ENCODE results near the gene LMO2.
"Not testable (repeated sequence)": the region's sequence is repeated elsewhere in the genome, so short reads cannot be mapped to it uniquely, and the experiment has no call there.

The LMO2 gene

GRCh38 chr11:33891714-33892327 is at the start of gene LMO2:
Gene LMO2 (minus strand): TSS chr11:33892076. CDS start chr11:33869716, 22,360 bp downstream.
- DNase-seq, result no peak

DNA sequence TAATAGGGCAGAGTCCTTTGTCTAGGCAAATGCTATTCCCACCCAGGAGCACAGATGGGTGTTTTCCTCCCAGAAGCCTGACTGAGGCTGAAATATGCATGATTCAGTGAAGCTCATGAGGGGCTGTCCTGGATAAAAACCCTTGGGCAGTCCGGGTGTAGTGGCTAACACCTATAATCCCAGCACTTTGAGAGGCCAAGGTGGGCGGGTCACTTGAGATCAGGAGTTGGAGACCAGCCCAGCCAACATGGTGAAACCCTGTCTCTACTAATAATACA is 48.6 kb upstream of the LMO2 start:
- DNase-seq, result no peak

GRCh38 chr11:33936725-33937604 is 45.1 kb upstream of the LMO2 start:
- peak; percentile 63 for DNase-seq

GRCh38 chr11:33935461-33936456 is 43.9 kb upstream of the LMO2 start:
- DNase-seq, result no peak

DNA sequence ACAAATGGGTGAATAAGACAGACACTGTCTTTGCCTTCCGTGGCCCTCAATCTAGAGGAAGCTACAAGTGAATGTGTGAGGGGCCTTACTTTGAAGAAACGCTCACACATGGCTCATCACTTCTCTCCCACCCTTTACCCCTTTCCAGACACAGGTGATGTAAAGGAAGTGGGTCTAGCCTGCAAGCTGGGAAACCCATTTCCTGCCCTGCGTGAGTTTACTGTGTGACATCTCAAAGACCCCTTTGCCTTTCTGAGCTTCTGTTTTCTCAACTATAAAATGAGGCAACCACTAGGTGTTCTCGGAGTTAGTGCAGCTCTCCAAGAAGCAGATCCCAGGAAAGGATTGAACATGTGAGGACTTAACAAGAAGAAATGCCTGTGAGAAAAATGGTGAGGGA is 43.1 kb upstream of the LMO2 start:
- DNase-seq, result no peak

DNA sequence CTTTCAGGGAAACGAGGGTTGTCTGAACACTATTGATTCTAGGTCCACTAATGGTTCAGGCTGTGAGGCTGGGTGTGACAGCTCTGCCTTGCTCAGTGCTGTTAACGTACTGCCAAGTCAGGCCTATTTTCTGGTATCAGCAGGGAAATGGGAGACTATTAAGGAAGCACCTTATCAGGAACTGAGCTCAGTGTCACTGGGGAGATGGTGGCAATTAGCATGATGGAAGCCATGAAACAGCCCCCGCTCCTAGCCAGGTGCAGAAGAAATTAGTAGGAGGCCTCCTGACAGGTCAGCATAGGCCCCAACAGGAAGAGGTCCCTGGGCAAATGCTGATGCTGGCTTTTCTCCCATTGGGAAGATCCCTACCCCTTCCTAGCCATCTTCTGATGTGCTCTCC is 42.6 kb upstream of the LMO2 start:
- no peak for DNase-seq

DNA sequence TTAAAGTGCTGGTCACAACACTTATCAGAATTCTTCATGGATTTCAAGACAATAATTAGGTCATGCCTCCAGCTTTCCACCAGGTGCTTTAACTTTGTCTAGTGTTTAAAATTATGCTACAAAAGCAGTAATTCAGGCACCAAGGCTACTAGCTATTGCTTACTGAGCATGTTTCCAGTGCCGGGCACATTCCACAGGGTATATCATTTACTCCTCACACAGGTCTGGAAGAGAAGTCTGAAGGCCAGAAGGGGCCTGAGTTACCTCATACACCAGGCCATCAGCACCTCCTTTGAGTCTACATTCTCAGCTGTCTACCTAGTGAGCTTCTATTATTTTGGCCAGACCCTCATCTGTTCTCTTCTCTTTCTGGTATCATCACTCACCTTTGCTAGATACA is 41.7 kb upstream of the LMO2 start:
- DNase-seq, result no peak

DNA sequence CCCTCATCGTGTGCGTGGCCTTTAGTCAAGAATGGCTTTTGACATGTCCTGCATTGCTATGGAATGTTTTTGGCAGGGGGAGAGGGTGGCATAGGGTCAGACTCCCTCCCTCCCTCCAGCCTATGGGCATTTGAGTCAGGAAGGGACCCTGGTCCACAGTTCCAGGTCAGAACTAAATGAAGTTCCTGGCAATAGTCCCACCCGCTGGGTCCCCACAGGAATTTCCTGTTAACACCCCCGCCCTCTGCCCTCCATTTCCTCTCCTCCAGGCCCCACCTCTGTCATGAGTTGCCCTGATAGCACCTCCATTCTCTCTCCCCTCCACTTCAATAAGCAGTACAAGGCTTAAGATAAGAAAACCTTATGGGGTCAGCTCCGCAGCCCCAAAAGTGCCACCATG is 40.8 kb upstream of the LMO2 start:
- DNase-seq, result no peak

DNA sequence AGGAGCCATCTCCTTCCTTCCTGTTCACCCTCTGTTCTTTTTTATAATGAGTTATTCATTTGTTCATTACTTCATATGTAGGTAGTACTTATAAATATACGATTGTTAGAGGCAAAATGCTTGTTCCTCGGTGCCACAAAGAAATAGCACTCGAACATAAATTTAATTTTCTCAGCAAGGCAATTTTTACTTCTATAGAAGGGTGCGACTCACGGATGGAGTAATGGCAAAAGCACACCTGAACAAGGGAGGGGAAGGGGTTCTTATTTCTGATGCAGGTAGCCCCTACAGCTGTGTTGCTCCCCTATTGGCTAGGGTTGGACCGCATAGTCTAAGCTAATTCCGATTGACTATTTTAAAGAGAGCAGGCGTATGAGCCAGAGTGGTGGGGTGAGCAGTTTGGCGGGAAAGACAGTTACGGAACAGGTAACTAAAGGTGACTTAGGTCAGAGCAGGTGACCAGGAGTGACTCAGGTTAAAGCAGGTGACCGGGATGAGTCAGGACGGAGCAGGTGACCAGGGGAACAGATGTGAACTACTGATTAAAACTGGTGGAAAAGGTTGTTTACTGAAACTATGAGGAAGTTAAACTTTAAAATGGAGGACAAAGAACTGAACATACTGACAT is 40.0 kb upstream of the LMO2 start:
- DNase-seq, result not testable (repeated sequence)

DNA sequence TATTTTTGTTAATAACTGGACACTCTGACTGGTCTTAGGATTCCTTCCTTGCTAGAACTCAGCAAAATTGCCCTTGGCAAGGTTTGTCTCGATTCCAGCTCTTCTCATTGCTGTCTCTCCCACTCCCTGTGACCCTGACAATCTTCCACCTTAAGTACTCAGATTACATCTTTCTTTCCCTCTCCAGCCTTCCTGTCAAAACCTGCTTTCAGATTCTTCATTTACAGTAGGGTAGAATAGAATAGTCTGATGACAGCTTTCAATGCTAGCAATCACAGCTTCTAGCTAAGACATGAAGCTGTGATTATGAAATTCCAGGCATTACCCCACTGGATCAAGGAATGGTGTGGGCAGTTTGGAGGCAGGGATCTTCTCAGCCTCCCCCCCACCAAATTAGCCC is 39.2 kb upstream of the LMO2 start:
- DNase-seq, result no peak

DNA sequence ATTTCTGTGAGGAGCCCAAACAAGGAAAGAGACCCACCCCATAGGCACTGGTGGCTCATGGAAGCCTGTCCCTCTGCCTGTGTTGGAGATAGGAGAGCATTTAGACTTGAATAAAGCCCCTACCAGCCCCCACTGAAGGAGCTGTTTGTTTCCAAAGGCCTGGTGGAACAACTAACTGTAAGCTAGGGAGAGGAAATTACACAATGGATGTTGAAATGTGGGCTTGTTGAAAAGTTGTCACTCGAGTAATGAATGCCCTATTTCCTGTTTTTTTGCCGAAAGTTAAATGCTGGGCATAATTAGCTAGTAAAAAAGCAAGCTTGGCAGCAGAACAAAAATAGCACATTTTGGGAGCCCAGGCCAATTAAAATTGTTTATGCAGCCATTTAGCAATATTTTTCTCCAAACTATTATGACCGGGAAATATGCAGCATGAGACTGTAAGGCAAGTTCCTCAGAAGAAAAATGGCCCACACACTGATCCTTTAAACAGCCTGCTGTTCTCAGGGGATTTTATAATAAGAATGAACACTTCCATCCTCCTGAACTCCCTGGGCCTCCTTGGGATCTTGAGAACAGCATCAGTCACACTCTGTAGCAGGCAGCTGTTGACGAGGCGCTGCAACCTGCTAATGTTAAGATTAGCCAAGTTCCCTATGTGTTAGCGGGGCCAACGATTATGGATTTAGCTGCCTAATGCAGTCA is 38.6 kb upstream of the LMO2 start:
- peak; percentile 44 for DNase-seq

- no peak for DNase-seq
Observed at GRCh38 chr11:33928564-33928963, 36.7 kb upstream of the LMO2 start.

- DNase-seq, result no peak
Observed at GRCh38 chr11:33926671-33927552, 35.0 kb upstream of the LMO2 start.

DNA sequence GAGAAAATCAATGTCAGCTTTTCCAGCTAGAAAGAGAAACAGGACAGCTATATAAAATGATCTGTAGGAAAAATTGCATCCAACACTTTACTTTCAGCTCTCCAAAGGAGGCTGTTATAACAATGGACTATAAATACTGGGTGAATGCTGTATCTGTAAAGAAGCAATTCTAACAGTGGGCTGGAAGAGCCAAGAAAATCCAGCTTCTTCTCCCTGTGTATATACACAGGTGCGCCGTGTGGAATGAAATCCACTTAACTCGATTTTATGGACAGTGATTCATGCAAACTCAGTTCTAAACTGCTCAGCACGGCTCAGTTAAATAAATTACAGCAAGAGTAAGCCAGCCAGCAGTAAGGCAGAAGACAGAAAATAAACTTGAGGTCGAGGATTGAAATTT is 32.5 kb upstream of the LMO2 start:
- DNase-seq, result no peak

GRCh38 chr11:33923626-33924025 is 31.8 kb upstream of the LMO2 start:
- no peak for DNase-seq

GRCh38 chr11:33920838-33921613 is 29.1 kb upstream of the LMO2 start:
- DNase-seq, result no peak

DNA sequence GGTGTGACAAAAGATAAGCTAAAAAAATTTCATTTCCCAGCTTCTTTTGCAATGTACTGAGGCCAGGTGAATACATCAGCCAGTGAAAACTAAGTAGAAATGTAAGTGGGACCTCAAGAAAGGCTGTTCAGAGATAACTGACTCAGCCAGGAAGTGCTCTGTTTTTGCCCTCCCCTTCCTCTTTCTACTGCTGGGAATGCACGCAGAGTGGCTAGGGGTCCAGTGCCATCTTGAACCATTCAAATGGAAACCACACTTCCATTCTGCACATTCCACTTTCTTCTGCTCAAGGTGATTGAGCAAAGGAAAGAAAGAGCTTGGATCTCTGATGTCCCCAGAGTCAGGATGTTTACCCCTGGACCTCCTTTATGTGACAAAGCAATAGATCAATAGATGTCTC is 27.8 kb upstream of the LMO2 start:
- no peak for DNase-seq

DNA sequence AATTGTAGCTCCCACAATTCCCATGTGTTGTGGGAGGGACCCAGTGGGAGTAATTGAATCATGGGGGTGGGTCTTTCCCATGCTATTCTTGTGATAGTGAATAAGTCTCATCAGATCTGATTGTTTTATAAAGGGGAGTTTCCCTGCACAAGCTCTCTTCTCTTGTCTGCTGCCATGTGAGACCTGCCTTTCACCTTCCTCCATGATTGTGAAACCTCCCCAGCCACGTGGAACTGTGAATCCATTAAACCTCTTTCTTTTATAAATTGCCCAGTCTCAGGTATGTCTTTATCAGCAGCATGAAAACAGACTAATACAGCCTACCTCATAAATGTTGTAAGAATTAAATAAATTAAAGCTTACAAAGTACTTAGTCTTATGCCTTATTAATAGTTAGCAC is 25.5 kb upstream of the LMO2 start:
- DNase-seq, result not testable (repeated sequence)

- DNase-seq, result no peak
Observed at GRCh38 chr11:33916736-33917135, 24.9 kb upstream of the LMO2 start.

DNA sequence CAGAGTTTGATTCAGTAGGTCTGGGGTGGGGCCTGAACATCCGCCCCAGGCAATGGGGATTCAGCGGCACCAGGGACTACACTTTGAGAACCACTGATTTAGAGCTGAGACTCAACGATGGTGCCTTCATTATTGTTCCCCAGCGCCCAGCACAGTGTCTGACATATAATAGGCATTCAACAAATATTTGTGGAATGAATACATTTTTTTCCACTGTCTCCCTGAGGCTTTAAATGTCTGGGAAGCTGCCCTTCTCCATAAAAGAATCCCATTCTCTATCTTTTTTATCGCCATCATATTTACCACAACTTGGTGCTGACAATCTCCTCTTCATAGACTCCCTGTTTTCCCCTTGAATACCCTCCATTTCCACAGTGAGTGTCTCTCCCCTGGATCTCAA is 23.6 kb upstream of the LMO2 start:
- DNase-seq, result no peak

Measured in eye (tissue), 1 donor.